ENCODE results near the gene SLFN14.
A peak's percentile ranks its signal among the peaks of the same experiment; 100 is the strongest.
"Not testable (repeated sequence)": the region's sequence is repeated elsewhere in the genome, so short reads cannot be mapped to it uniquely, and the experiment has no call there.

SLFN14 gene

GRCh38 chr17:35578197-35578928, 17.7 kb upstream of the SLFN14 start, which contains the start of gene PEX12:
Gene PEX12 (minus strand): TSS chr17:35578571. CDS start chr17:35578021, 550 bp downstream.
- FAIRE-seq (no peak), DNase-seq (ENCODE audit: insufficient read length, low spot score) (peak; percentile 68)
- TF ChIP-seq CTCF (IDR thresholded peaks at IDR 0.05; ENCODE audit: insufficient read depth, missing control alignments) = no peak

- TF ChIP-seq CTCF (IDR thresholded peaks at IDR 0.05; ENCODE audit: insufficient read depth, missing control alignments) = no peak
- FAIRE-seq (no peak), DNase-seq (ENCODE audit: insufficient read length, low spot score) (no peak)
Observed at GRCh38 chr17:35577830-35578196, 17.2 kb upstream of the SLFN14 start.

GRCh38 chr17:35575759-35576158, 15.1 kb upstream of the SLFN14 start:
- DNase-seq (ENCODE audit: insufficient read length, low spot score) (no peak), FAIRE-seq (no peak)
- TF ChIP-seq CTCF (IDR thresholded peaks at IDR 0.05; ENCODE audit: insufficient read depth, missing control alignments) = no peak

GRCh38 chr17:35569405-35569804, 8.8 kb upstream of the SLFN14 start:
- TF ChIP-seq CTCF (IDR thresholded peaks at IDR 0.05; ENCODE audit: insufficient read depth, missing control alignments) = no peak
- FAIRE-seq (no peak), DNase-seq (ENCODE audit: insufficient read length, low spot score) (no peak)

- FAIRE-seq (no peak), DNase-seq (ENCODE audit: insufficient read length, low spot score) (no peak)
- TF ChIP-seq CTCF (IDR thresholded peaks at IDR 0.05; ENCODE audit: insufficient read depth, missing control alignments) = no peak
Observed at GRCh38 chr17:35568561-35568960, 7.9 kb upstream of the SLFN14 start.

GRCh38 chr17:35566968-35567367, 6.3 kb upstream of the SLFN14 start:
- no peak for TF ChIP-seq CTCF (IDR thresholded peaks at IDR 0.05; ENCODE audit: insufficient read depth, missing control alignments)
- DNase-seq (ENCODE audit: insufficient read length, low spot score) (no peak), FAIRE-seq (no peak)

GRCh38 chr17:35563181-35563580, 2.6 kb upstream of the SLFN14 start:
- not testable (repeated sequence) for FAIRE-seq

More at GRCh38 chr17:35563181-35563580, 2.6 kb upstream of the SLFN14 start:
- not testable (repeated sequence) for DNase-seq (ENCODE audit: insufficient read length, low spot score)
